ENCODE data around the gene RGS16.

DNA sequence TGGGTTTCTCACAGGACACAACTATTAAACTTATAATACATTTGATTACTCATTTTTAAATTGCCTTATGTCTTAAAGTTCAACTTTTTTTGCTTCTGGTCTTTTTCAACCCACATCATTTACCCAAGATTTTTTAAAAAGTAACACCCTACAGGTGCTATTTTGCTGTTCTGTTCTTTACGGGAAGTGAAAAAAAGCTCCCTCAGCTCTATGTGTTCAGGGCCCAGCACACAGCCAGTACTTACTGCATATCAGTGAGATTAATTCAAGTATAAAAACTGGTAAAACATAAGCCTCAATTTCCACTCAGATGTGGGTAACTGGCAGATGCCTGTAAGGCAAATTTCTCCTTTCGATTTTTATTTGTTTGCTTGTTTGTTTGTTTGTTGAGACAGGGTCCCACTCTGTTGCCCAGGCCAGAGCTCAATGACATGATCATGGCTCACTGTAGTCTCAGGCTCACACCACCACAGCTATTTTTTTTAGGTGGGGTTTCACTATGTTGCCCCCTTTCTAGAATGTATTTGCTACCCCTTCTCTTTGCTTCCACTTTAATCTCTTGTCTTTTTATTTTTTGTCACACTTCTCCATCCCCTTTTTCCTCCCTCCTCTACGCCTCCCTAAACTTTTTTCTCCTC lies 35.4 kb downstream of the RGS16 start:
- no peak for TF ChIP-seq YY1 (IDR thresholded peaks at IDR 0.05; ENCODE audit: insufficient read depth, insufficient replicate concordance, low read depth, low read length)
- TF ChIP-seq NR2F6 (IDR thresholded peaks at IDR 0.05) = no peak
- no peak for TF ChIP-seq NR2F6 (CRISPR knock-in tag; IDR thresholded peaks at IDR 0.05)
- TF ChIP-seq, protein P1, sequence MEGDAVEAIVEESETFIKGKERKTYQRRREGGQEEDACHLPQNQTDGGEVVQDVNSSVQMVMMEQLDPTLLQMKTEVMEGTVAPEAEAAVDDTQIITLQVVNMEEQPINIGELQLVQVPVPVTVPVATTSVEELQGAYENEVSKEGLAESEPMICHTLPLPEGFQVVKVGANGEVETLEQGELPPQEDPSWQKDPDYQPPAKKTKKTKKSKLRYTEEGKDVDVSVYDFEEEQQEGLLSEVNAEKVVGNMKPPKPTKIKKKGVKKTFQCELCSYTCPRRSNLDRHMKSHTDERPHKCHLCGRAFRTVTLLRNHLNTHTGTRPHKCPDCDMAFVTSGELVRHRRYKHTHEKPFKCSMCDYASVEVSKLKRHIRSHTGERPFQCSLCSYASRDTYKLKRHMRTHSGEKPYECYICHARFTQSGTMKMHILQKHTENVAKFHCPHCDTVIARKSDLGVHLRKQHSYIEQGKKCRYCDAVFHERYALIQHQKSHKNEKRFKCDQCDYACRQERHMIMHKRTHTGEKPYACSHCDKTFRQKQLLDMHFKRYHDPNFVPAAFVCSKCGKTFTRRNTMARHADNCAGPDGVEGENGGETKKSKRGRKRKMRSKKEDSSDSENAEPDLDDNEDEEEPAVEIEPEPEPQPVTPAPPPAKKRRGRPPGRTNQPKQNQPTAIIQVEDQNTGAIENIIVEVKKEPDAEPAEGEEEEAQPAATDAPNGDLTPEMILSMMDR (CRISPR knock-in tag; IDR thresholded peaks at IDR 0.05) = no peak
- no peak for TF ChIP-seq FOSL1 (CRISPR knock-in tag; IDR thresholded peaks at IDR 0.05; ENCODE audit: borderline replicate concordance)
- no peak for TF ChIP-seq NFE2L2 (IDR thresholded peaks at IDR 0.05; ENCODE audit: low read length)
- no peak for TF ChIP-seq SMARCE1 (IDR thresholded peaks at IDR 0.05; ENCODE audit: borderline replicate concordance)
- TF ChIP-seq SMARCC2 (IDR thresholded peaks at IDR 0.05) = no peak
- no peak for TF ChIP-seq ZNF274 (CRISPR knock-in tag; IDR thresholded peaks at IDR 0.05)
- TF ChIP-seq, protein P2, sequence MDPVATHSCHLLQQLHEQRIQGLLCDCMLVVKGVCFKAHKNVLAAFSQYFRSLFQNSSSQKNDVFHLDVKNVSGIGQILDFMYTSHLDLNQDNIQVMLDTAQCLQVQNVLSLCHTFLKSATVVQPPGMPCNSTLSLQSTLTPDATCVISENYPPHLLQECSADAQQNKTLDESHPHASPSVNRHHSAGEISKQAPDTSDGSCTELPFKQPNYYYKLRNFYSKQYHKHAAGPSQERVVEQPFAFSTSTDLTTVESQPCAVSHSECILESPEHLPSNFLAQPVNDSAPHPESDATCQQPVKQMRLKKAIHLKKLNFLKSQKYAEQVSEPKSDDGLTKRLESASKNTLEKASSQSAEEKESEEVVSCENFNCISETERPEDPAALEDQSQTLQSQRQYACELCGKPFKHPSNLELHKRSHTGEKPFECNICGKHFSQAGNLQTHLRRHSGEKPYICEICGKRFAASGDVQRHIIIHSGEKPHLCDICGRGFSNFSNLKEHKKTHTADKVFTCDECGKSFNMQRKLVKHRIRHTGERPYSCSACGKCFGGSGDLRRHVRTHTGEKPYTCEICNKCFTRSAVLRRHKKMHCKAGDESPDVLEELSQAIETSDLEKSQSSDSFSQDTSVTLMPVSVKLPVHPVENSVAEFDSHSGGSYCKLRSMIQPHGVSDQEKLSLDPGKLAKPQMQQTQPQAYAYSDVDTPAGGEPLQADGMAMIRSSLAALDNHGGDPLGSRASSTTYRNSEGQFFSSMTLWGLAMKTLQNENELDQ (CRISPR knock-in tag; IDR thresholded peaks at IDR 0.05; ENCODE audit: borderline replicate concordance) = no peak
